Epithelial cell of proximal tubule (primary cell): ENCODE measurements around the gene EFNA5. TPM values are rescaled to one million over a fixed set of nuclear protein-coding genes. Genes with fewer than 3 reads are reported as not detected.

Source experiments
- DNase-seq: peaks from one replicate; pipeline ENCODE4 v3.0.0-alpha.2; 2011; ENCODE audit warnings: low read depth
- H3K4me3 ChIP-seq: 2 replicates; pipeline ENCODE4 v1.5.1; 2011; ENCODE audit warnings: low read depth, mild to moderate bottlenecking, low read length
- total RNA-seq: library from RNA; depleted of rRNA; stranded (reverse); fragments of >200 nt; gene quantifications from 2 replicates; pipeline ENCODE4 v1.2.3, GENCODE V29; 2015
- TF ChIP-seq, protein P1 (sequence below): conservative IDR thresholded peaks from 2 replicates; pipeline ENCODE4 v1.5.1; 2012; ENCODE audit warnings: low read depth, mild to moderate bottlenecking, low read length

The EFNA5 gene
- total RNA-seq, 1 donor from 2014 or later, result 28.1 TPM

DNA sequence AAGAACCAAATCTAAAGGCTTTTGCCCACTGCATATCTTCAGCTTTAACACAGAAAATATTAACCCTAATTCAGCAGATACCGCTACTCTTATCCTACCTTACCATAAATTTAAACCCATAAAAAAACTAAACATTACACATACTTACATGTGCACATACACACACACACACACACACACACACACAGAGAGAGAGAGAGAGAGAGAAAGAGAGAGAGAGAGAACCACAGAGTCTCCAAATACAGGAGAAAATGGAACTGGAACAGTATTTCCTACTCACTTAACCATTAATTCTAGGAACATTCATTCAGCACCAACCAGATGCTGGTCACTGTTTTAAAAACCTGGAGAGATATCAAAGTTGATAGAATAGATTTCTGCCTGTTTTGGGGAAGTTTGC, 53.7 kb downstream of the EFNA5 start:
- TF ChIP-seq, protein P1, sequence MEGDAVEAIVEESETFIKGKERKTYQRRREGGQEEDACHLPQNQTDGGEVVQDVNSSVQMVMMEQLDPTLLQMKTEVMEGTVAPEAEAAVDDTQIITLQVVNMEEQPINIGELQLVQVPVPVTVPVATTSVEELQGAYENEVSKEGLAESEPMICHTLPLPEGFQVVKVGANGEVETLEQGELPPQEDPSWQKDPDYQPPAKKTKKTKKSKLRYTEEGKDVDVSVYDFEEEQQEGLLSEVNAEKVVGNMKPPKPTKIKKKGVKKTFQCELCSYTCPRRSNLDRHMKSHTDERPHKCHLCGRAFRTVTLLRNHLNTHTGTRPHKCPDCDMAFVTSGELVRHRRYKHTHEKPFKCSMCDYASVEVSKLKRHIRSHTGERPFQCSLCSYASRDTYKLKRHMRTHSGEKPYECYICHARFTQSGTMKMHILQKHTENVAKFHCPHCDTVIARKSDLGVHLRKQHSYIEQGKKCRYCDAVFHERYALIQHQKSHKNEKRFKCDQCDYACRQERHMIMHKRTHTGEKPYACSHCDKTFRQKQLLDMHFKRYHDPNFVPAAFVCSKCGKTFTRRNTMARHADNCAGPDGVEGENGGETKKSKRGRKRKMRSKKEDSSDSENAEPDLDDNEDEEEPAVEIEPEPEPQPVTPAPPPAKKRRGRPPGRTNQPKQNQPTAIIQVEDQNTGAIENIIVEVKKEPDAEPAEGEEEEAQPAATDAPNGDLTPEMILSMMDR, result no peak
- H3K4me3 ChIP-seq, result no peak overlapping the region
- DNase-seq, result no peak

DNA sequence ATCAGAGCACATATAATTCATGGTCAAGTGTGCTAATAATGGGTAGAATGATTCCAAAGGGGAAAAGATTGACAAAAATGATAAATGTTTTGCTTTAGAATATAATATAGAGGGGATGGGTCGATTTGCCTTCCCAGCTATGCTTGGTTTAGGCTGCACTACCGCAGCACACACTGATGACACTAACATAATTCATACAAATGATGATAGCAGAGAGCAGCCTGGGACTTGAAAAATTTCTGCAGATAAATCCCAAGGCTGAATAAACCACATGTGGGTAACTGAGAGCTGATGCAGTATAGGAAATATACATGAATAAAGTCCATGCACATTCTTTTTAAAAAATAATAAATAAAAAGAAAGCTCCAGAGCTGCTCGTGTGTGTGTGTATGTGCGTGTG, 54.5 kb downstream of the EFNA5 start:
- no peak overlapping the region for H3K4me3 ChIP-seq
- DNase-seq, result no peak
- TF ChIP-seq, protein P1, result no peak

DNA sequence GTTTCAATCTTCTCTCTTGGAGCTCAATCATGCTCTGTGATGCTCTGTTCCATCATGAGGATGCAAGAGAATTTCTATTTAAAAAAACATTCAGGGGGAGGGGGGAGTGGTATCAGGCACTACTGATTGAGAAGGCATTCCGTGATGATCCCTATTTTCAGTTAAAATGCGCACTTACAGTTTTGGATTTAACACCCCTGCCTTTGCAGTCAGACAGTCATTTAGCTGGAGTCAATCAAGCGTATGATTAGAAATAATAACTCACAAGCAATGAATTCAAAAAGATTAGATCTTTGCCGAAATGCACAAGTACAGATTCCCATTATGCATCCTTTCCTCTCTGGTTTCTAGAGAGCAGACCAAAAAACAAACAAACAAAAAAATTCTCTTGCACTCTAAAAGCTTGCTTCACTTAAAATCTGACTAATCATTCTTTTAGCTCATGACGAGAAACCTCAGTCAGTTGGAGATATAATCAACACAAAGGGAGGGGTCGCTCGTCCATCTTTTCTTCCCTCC, 55.4 kb downstream of the EFNA5 start:
- no peak overlapping the region for H3K4me3 ChIP-seq
- TF ChIP-seq, protein P1, result no peak
- no peak for DNase-seq

DNA sequence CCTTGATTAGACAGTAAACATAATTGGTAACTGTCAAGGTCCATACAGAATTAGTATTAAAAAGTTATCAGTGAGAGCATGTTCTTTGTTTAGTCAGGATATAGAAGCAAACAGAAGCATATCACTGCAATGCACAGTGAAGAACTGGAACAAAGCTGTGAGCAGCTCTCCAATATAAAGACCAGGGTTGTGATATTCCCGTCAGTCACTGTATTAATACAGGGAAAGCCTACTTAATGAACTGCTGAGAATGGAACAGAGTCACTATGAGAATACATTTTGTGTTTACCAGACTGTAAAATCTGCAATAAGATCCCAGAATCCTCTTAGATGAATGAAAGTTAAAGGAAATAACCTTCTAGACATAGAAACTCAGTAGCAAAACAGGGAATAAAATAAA, 58.2 kb downstream of the EFNA5 start:
- no peak for DNase-seq

DNA sequence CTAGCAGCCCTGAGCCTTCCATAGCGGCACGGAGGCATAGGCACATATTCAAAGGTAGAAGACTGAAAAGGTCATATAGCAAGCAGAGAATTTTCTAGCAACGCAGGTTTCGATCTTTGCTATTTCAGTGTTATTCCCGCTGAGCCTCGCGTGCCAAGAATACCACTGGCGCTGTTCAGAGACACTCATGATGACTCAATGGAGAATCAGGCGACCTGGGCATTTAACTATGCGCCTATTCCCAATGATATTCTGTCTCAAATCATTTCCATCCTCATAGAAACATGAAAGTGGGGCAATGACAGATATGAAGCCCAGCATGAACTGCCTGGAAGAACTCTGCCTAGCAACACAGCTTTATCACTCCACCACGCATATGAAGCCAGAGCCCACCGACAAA, 59.9 kb downstream of the EFNA5 start:
- TF ChIP-seq, protein P1, result no peak
- no peak overlapping the region for H3K4me3 ChIP-seq
- no peak for DNase-seq

More for the DNA sequence above, 58.2 kb downstream of the EFNA5 start:
- H3K4me3 ChIP-seq, result no peak overlapping the region
- TF ChIP-seq, protein P1, result no peak

DNA sequence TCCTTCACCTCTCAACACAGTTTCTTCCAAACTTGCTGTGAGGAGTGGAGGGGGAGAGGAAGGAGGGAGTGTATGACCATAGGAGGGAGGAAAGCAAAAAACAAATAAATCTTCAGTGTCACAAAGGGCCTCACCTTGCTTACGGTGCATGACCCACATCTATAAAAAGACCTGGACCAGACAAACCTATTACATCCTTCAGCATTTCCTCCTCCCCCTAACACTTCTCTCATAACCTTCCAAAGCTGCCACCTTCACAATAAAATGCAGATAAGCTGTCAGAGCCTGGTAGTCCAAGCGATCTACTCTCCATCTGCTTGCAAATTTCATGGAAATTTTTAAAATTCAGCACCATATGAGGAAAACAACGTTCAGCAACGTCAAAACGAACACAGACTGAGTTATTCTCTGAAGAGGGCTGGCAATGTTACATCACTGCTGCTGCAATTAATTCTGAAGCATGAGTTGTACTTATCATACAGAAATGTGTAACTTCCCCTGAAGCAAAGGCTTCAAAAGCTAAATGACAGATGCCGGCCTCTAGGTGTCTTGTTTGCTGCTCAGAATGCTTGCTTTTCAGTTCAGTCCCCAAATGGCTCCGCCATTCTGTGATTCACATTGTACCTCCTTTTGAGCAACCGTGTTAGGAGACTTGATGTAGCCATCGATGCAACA, 62.9 kb downstream of the EFNA5 start:
- TF ChIP-seq, protein P1, result no peak
- no peak for DNase-seq

DNA sequence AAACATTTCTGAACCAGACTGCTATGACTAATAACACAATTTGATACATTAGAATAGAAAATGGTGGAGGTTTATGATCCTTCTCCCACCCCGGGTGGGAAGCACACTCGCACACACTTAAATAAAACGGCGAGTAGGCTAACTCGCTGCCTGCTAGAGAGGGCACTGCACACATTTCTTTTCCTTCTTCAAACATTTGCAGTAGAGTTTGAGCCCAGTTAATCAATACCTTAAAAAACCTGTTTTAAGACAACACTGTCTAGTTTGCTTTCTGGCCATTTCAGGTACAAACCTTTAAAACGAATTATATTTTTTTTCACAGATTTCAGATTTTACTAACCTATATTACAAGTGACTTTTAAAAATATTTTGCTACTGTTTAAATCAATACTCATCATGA, 63.5 kb downstream of the EFNA5 start:
- TF ChIP-seq, protein P1, result no peak
- no peak for DNase-seq
- H3K4me3 ChIP-seq, result no peak overlapping the region

More for the DNA sequence above, 62.9 kb downstream of the EFNA5 start:
- H3K4me3 ChIP-seq, result no peak overlapping the region
